ENCODE data around the gene SND1. TPM values are rescaled to one million over a fixed set of nuclear protein-coding genes. Genes with fewer than 3 reads are reported as not detected.

Gene SND1
- total RNA-seq, 4 donors from 2014 or later: 84.2 to 98.8 (median 93.4) TPM

- TF ChIP-seq CTCF (IDR thresholded peaks at IDR 0.05): no peak
- TF ChIP-seq POLR2A (IDR thresholded peaks at IDR 0.05): no peak
- no peak for DNase-seq
- intact Hi-C loops (cut with DNase I): no loop called here
- Histone ChIP-seq H3K4me1 (no peaks in the 10 kb centered on the region), H3K36me3 (no peaks in the 10 kb centered on the region), H3K4me3 (no peak overlapping the region), H3K27ac (no peak overlapping the region), H3K9me3 (peaks cover 0 to 8% (median 7%) of the 10 kb centered on the region in 3 donors), H3K27me3 (no peaks in the 10 kb centered on the region)
- WGBS, 2 donors: 85 to 96% methylated on average over 10 of the region's 10 CpGs
These were observed 186.9 kb downstream of the SND1 start for GRCh38 chr7:127838816-127839415.

- no peaks in the 10 kb centered on the region for H3K27me3 ChIP-seq
- intact Hi-C loops (cut with DNase I): no loop called here
- H3K36me3 ChIP-seq: peaks cover 0 to 10% (median 0%) of the 10 kb centered on the region in 3 donors
- peaks cover 0 to 8% (median 7%) of the 10 kb centered on the region in 3 donors for H3K9me3 ChIP-seq
- DNase-seq: no peak
- 92 to 93% methylated on average over 6 of the region's 6 CpGs for WGBS, 2 donors
- no peak overlapping the region for H3K4me3 ChIP-seq
- no peak for TF ChIP-seq POLR2A (IDR thresholded peaks at IDR 0.05)
- no peak for TF ChIP-seq CTCF (IDR thresholded peaks at IDR 0.05)
- no peak overlapping the region for H3K27ac ChIP-seq
- peaks cover 0 to 13% (median 0%) of the 10 kb centered on the region in 3 donors for H3K4me1 ChIP-seq
These were observed 188.4 kb downstream of the SND1 start for GRCh38 chr7:127840226-127840951.

- intact Hi-C loops (cut with DNase I): no loop called here
- no peak for DNase-seq
- H3K27ac ChIP-seq: no peak overlapping the region
- TF ChIP-seq CTCF (IDR thresholded peaks at IDR 0.05) (no peak), POLR2A (IDR thresholded peaks at IDR 0.05) (no peak)
- H3K4me1 ChIP-seq: peaks cover 0 to 18% (median 0%) of the 10 kb centered on the region in 3 donors
- H3K27me3 ChIP-seq: no peaks in the 10 kb centered on the region
- 77 to 100% methylated on average over 2 of the region's 2 CpGs for WGBS, 2 donors
- H3K9me3 ChIP-seq: no peaks in the 10 kb centered on the region
- H3K36me3 ChIP-seq: peaks cover 0 to 34% (median 0%) of the 10 kb centered on the region in 3 donors
- H3K4me3 ChIP-seq: no peak overlapping the region
These were observed 192.2 kb downstream of the SND1 start for GRCh38 chr7:127844165-127844564.

GRCh38 chr7:127844707-127845331, 192.8 kb downstream of the SND1 start:
- Histone ChIP-seq H3K27ac (no peak overlapping the region), H3K27me3 (no peaks in the 10 kb centered on the region), H3K36me3 (peaks cover 0 to 41% (median 0%) of the 10 kb centered on the region in 3 donors), H3K9me3 (no peaks in the 10 kb centered on the region), H3K4me1 (peaks cover 0 to 18% (median 0%) of the 10 kb centered on the region in 3 donors), H3K4me3 (no peak overlapping the region)
- 41 to 60% methylated on average over 2 of the region's 2 CpGs for WGBS, 2 donors
- intact Hi-C loops (cut with DNase I): no loop called here
- no peak for TF ChIP-seq POLR2A (IDR thresholded peaks at IDR 0.05)
- TF ChIP-seq CTCF (IDR thresholded peaks at IDR 0.05): no peak
- no peak for DNase-seq

Data from esophagus squamous epithelium (tissue), 5 donors.